H1 (cell line): Measurements from ENCODE around the gene ZNRF3. TPM values are rescaled to one million over a fixed set of nuclear protein-coding genes. Genes with fewer than 3 reads are reported as not detected.

Source experiments
- CTCF ChIA-PET: fragments of 300-600 bp; sonication (Branson Sonifier 250); formaldehyde crosslinking; loops from one replicate; lab custom pipeline; 2021; ENCODE audit not compliant: partially characterized antibody; lab: Charles Lee
- POLR2A ChIA-PET: fragments of 300-600 bp; sonication (Branson Sonifier 250); formaldehyde crosslinking; loops from one replicate; lab custom pipeline; 2021; ENCODE audit warnings: inconsistent platforms; ENCODE audit not compliant: partially characterized antibody; lab: Charles Lee
- DNase-seq, 2 experiments: peaks; one replicate each; pipeline versions ENCODE4 v3.0.0 to v3.0.0-alpha.2; 2010 to 2022; ENCODE audit warnings: low spot score in 2 of 2, low read depth in 1 of 2, mixed read lengths in 1 of 2
- FAIRE-seq: peaks from 2 replicates; lab custom pipeline; 2011; peaks lifted over from hg19 to GRCh38; lab: Jason Lieb, UNC
- H2AFZ ChIP-seq: 2 replicates; pipeline ENCODE4 v1.8.1; 2012; ENCODE audit warnings: low read length, inconsistent platforms
- H2AK5ac ChIP-seq: 2 replicates; pipeline ENCODE4 v1.6.1; 2013; ENCODE audit warnings: low read depth, low read length
- H2BK120ac ChIP-seq: replicated peaks from 2 replicates; pipeline ENCODE3; 2013; ENCODE audit warnings: low read depth, low read length, inconsistent platforms
- H2BK12ac ChIP-seq: 2 replicates; pipeline ENCODE4 v1.6.1; 2013; ENCODE audit warnings: low read depth, low read length
- H2BK15ac ChIP-seq: 2 replicates; pipeline ENCODE4 v1.6.1; 2013; ENCODE audit warnings: low read length
- H2BK20ac ChIP-seq: 2 replicates; pipeline ENCODE4 v1.6.1; 2013; ENCODE audit warnings: low read length
- H2BK5ac ChIP-seq: 2 replicates; pipeline ENCODE4 v1.6.1; 2013; ENCODE audit warnings: low read depth, low read length
- H3K14ac ChIP-seq: 2 replicates; pipeline ENCODE4 v1.6.1; 2013; ENCODE audit warnings: inconsistent platforms; ENCODE audit not compliant: insufficient read length
- H3K18ac ChIP-seq: 2 replicates; pipeline ENCODE4 v1.6.1; 2013; ENCODE audit warnings: low read length; ENCODE audit errors: extremely low read depth
- H3K23ac ChIP-seq: 2 replicates; pipeline ENCODE4 v1.6.1; 2013; ENCODE audit warnings: inconsistent platforms; ENCODE audit not compliant: insufficient read length
- H3K23me2 ChIP-seq: 2 replicates; pipeline ENCODE4 v1.6.1; 2013; ENCODE audit warnings: low read depth, low read length
- H3K27ac ChIP-seq: 2 replicates; pipeline ENCODE4 v1.6.1; 2011; ENCODE audit warnings: low read depth, low read length, inconsistent platforms
- H3K27me3 ChIP-seq, 4 experiments: replicated peaks in 1 of 4; 1 replicate in 1 of 4; 2 replicates in 3 of 4; pipeline versions ENCODE4 v1.6.1 to v1.8.1; 2011 to 2013; ENCODE audit warnings: low read length in 3 of 4, mild to moderate bottlenecking in 3 of 4, inconsistent platforms in 2 of 4, mixed read lengths in 2 of 4, moderate library complexity in 1 of 4; ENCODE audit not compliant: control insufficient read depth in 3 of 4, insufficient read depth in 3 of 4; ENCODE audit errors: extremely low read depth in 1 of 4
- H3K36me3 ChIP-seq, 4 experiments: 2 replicates each; pipeline versions ENCODE4 v1.6.1 to v1.8.1; 2011 to 2013; ENCODE audit warnings: mild to moderate bottlenecking in 4 of 4, low read length in 3 of 4, moderate library complexity in 2 of 4, control low read depth in 1 of 4, inconsistent platforms in 1 of 4; ENCODE audit not compliant: insufficient read depth in 4 of 4, control insufficient read depth in 2 of 4
- H3K4ac ChIP-seq: replicated peaks from 2 replicates; pipeline ENCODE3; 2013; ENCODE audit warnings: low read length, low read depth, mixed read lengths, inconsistent platforms; ENCODE audit not compliant: insufficient read length
- H3K4me1 ChIP-seq, 4 experiments: replicated peaks in 1 of 4; 1 replicate in 1 of 4; 2 replicates in 3 of 4; pipeline versions ENCODE4 v1.6.1 to v1.8.1; 2011 to 2013; ENCODE audit warnings: low read length in 3 of 4, inconsistent platforms in 2 of 4, mixed read lengths in 1 of 4; ENCODE audit not compliant: insufficient read depth in 4 of 4, control insufficient read depth in 3 of 4
- H3K4me2 ChIP-seq, 2 experiments: 2 replicates each; pipeline versions ENCODE4 v1.6.1 to v1.8.1; 2011 to 2013; ENCODE audit warnings: low read depth in 2 of 2, low read length in 2 of 2, control low read depth in 1 of 2, inconsistent platforms in 1 of 2, mild to moderate bottlenecking in 1 of 2; ENCODE audit not compliant: insufficient read depth in 1 of 2
- H3K4me3 ChIP-seq, 4 experiments: fragments of 200-600, 300-600 bp in 1 of 4; sonication (generic), shearing (Covaris generic), sonication (Bioruptor Twin) in 1 of 4; 2 replicates each; pipeline versions ENCODE4 v1.5.1 to v1.8.1; 2011 to 2016; ENCODE audit warnings: low read length in 4 of 4, low read depth in 3 of 4, control low read depth in 2 of 4, inconsistent platforms in 2 of 4, mild to moderate bottlenecking in 2 of 4, mixed read lengths in 1 of 4, moderate library complexity in 1 of 4; ENCODE audit not compliant: insufficient read depth in 2 of 4; ENCODE audit errors: extremely low read depth in 1 of 4
- H3K56ac ChIP-seq: replicated peaks from 2 replicates; pipeline ENCODE3; 2013; ENCODE audit warnings: low read depth, mild to moderate bottlenecking, mixed read lengths, low read length, inconsistent platforms; ENCODE audit not compliant: insufficient read length
- H3K79me1 ChIP-seq: 2 replicates; pipeline ENCODE4 v1.6.1; 2013; ENCODE audit warnings: low read depth, low read length, control low read depth
- H3K79me2 ChIP-seq, 2 experiments: 2 replicates each; pipeline versions ENCODE4 v1.6.1 to v1.8.1; 2012 to 2013; ENCODE audit warnings: low read length in 2 of 2, mild to moderate bottlenecking in 2 of 2, inconsistent platforms in 1 of 2; ENCODE audit not compliant: insufficient read depth in 2 of 2, control insufficient read depth in 1 of 2
- H3K9ac ChIP-seq, 4 experiments: replicated peaks in 1 of 4; 1 replicate in 1 of 4; 2 replicates in 3 of 4; pipeline versions ENCODE4 v1.6.1 to v1.8.1; 2011 to 2013; ENCODE audit warnings: low read depth in 3 of 4, low read length in 3 of 4, control low read depth in 2 of 4, mild to moderate bottlenecking in 2 of 4, moderate library complexity in 2 of 4, inconsistent platforms in 1 of 4; ENCODE audit errors: extremely low read depth in 1 of 4
- H3K9me3 ChIP-seq, 2 experiments: 2 replicates each; pipeline versions ENCODE4 v1.6.1 to v1.8.1; 2012 to 2013; ENCODE audit warnings: mild to moderate bottlenecking in 2 of 2, moderate library complexity in 2 of 2, control low read depth in 1 of 2, inconsistent platforms in 1 of 2, low read depth in 1 of 2, low read length in 1 of 2, mixed read lengths in 1 of 2; ENCODE audit not compliant: insufficient read depth in 2 of 2
- H4K20me1 ChIP-seq, 2 experiments: replicated peaks in 1 of 2; 2 replicates each; pipeline versions ENCODE3 to v1.8.1; 2011 to 2013; ENCODE audit warnings: inconsistent platforms in 2 of 2, low read length in 2 of 2, mild to moderate bottlenecking in 1 of 2; ENCODE audit not compliant: insufficient read depth in 2 of 2, control insufficient read depth in 1 of 2
- H4K5ac ChIP-seq: 2 replicates; pipeline ENCODE4 v1.6.1; 2013; ENCODE audit warnings: low read length, low read depth, mixed read lengths, inconsistent platforms; ENCODE audit not compliant: insufficient read length
- H4K8ac ChIP-seq: 2 replicates; pipeline ENCODE4 v1.8.0; 2013; ENCODE audit warnings: mild to moderate bottlenecking, moderate library complexity, low read length, inconsistent platforms; ENCODE audit not compliant: insufficient read depth; ENCODE audit errors: extremely low read depth
- H4K91ac ChIP-seq: replicated peaks from 2 replicates; pipeline ENCODE3; 2013; ENCODE audit warnings: low read length, mixed read lengths, inconsistent platforms; ENCODE audit not compliant: insufficient read length
- ASH2L ChIP-seq: fragments of 200-600, 300-600 bp; sonication (generic); IDR thresholded peaks from one replicate; pipeline ENCODE4 v1.7.1; 2017; ENCODE audit warnings: low read length
- ATF2 ChIP-seq: IDR thresholded peaks from 2 replicates; pipeline ENCODE4 v1.6.1; 2012; ENCODE audit warnings: low read length, inconsistent platforms
- BRCA1 ChIP-seq: IDR thresholded peaks from 2 replicates; pipeline ENCODE4 v1.6.1; 2012; ENCODE audit warnings: low read depth, low read length, improper control_type of control experiment
- NANOG ChIP-seq: IDR thresholded peaks from 2 replicates; pipeline ENCODE4 v1.6.1; 2011; ENCODE audit warnings: low read length, low read depth, mild to moderate bottlenecking, inconsistent platforms; ENCODE audit not compliant: insufficient read depth, poor library complexity, severe bottlenecking
- PHF8 ChIP-seq: fragments of 200-600 bp; sonication (generic); conservative IDR thresholded peaks from 2 replicates; pipeline ENCODE4 v1.7.1; 2012; ENCODE audit warnings: low read depth, mild to moderate bottlenecking, inconsistent platforms, low read length, moderate library complexity
- SP1 ChIP-seq: IDR thresholded peaks from 2 replicates; pipeline ENCODE4 v1.6.1; 2011; ENCODE audit warnings: low read depth, low read length
- SP2 ChIP-seq: IDR thresholded peaks from 2 replicates; pipeline ENCODE4 v1.6.1; 2012; ENCODE audit warnings: mild to moderate bottlenecking, low read length, inconsistent platforms
- SUZ12 ChIP-seq: fragments of 200-600 bp; sonication (generic); IDR thresholded peaks from 2 replicates; pipeline ENCODE4 v1.6.1; 2012; ENCODE audit warnings: mild to moderate bottlenecking, inconsistent platforms, low read length, moderate library complexity, mixed read lengths
- TAF1 ChIP-seq: IDR thresholded peaks from 2 replicates; pipeline ENCODE4 v1.6.1; 2011; ENCODE audit warnings: mild to moderate bottlenecking, low read depth, low read length
- TBP ChIP-seq: IDR thresholded peaks from 2 replicates; pipeline ENCODE4 v1.6.1; 2011; ENCODE audit warnings: low read depth, low read length, improper control_type of control experiment
- polyA plus RNA-seq, 7 experiments: library from polyadenylated mRNA; depleted of rRNA in 3 of 7; stranded (reverse) in 5 of 7; unstranded in 2 of 7; fragments of >200 nt in 5 of 7; fragments of 200-250 nt in 2 of 7; gene quantifications; 1 replicate in 5 of 7; 2 replicates in 1 of 7; 4 replicates in 1 of 7; pipeline versions ENCODE4 v1.2.1 to v1.2.3, GENCODE V29; 2011 to 2013; ENCODE audit warnings: missing spikeins in 2 of 7, mixed read lengths in 2 of 7
- total RNA-seq: library from RNA; stranded (reverse); fragmentation: NEBNext Ultra II Directional; extraction: Animal tissue kit (Norgen Biotek cat#: 25700); gene quantifications from 2 replicates; pipeline ENCODE4 v1.2.1, GENCODE V29; 2021

ZNRF3 gene
- total and polyA plus RNA-seq, 2 of the 8 experiments (the other 6 are each of a cell fraction or from before 2014, with no cell fraction given) = 14.1 to 21.7 TPM

GRCh38 chr22:28980326-28980725 lies 97.0 kb downstream of the ZNRF3 start:
- no peak overlapping the region for H4K8ac ChIP-seq
- H2BK20ac ChIP-seq = no peak overlapping the region
- H3K4me3 ChIP-seq = no peak overlapping the region
- H3K23me2 ChIP-seq = no peaks in the 10 kb centered on the region
- no peak overlapping the region for H2BK5ac ChIP-seq
- H3K9ac ChIP-seq = no peak overlapping the region
- H2BK120ac ChIP-seq = no peak overlapping the region
- 0 out of 4 replicates have a peak, but pooled peaks cover 0 to 1% of the 10 kb centered on the region in 2 experiments for H3K9me3 ChIP-seq
- H3K36me3 ChIP-seq = no peaks in the 10 kb centered on the region
- H2BK12ac ChIP-seq = no peak overlapping the region
- H3K27ac ChIP-seq = no peak overlapping the region
- H3K4me2 ChIP-seq = no peak overlapping the region
- peaks cover 3 to 16% (median 7%) of the 10 kb centered on the region in 4 experiments for H3K4me1 ChIP-seq
- H4K91ac ChIP-seq = no peak overlapping the region
- H2BK15ac ChIP-seq = no peak overlapping the region
- CTCF ChIA-PET = interaction anchor here (1.1 to 2.8 kb wide), 3 partner anchors 9 to 44 kb away, joined by 3 to 7 read pairs (median 3); no protein-coding TSS in a partner anchor
- no peaks in the 10 kb centered on the region for H3K27me3 ChIP-seq
- no peak overlapping the region for H3K18ac ChIP-seq
- H2AK5ac ChIP-seq = no peak overlapping the region
- no peak overlapping the region for H4K5ac ChIP-seq
- H3K14ac ChIP-seq = no peak overlapping the region
- FAIRE-seq (no peak), DNase-seq (no peak)
- H3K23ac ChIP-seq = no peak overlapping the region
- no peak overlapping the region for H3K56ac ChIP-seq
- peaks cover 0 to 2% of the 10 kb centered on the region in 2 experiments for H4K20me1 ChIP-seq
- no peak overlapping the region for H3K4ac ChIP-seq
- TF ChIP-seq ATF2 (no peak), NANOG (no peak), SUZ12 (no peak), PHF8 (no peak), SP2 (no peak), TAF1 (no peak), ASH2L (no peak), BRCA1 (no peak), TBP (no peak), SP1 (no peak)
- POLR2A ChIA-PET = interaction anchor here (0.6 to 1.4 kb wide), 2 partner anchors 9 to 12 kb away, joined by 3 to 4 read pairs; no protein-coding TSS in a partner anchor
- peaks cover 5 to 81% of the 10 kb centered on the region in 2 experiments for H3K79me2 ChIP-seq
- H3K79me1 ChIP-seq = peaks cover 12% of the 10 kb centered on the region; the same call in 1 of the 2 replicates
- H2AFZ ChIP-seq = no peak overlapping the region
